Body of pancreas (tissue), 4 donors: ENCODE results near the gene SFRP4.

Experiments used
- CTCF ChIP-seq, 7 experiments: fragments of 450-650 bp in 4 of 7; fragments of 200-600 bp in 3 of 7; sonication (generic) in 3 of 7; IDR thresholded peaks; one replicate each; pipeline ENCODE4 v1.5.1; 2016 to 2019; ENCODE audit warnings: antibody characterized with exemption in 7 of 7
- POLR2A ChIP-seq, 3 donors: fragments of 450-650 bp; IDR thresholded peaks; one replicate each; pipeline ENCODE4 v1.6.1; 2016; ENCODE audit warnings: antibody characterized with exemption in 3 of 3, mild to moderate bottlenecking in 2 of 3

GRCh38 chr7:37901236-37901827 is 15.3 kb downstream of the SFRP4 start:
- peak; percentile 6 to 81 (median 62) for TF ChIP-seq CTCF (IDR thresholded peaks at IDR 0.05)
- no peak for TF ChIP-seq POLR2A (IDR thresholded peaks at IDR 0.05)
